HG03139 (cell line): ENCODE measurements around the gene PIAS4.

ENCODE experiments used
- ATAC-seq: cut with Tn5 transposase; IDR thresholded peaks from one replicate; pipeline ENCODE4 v1.9.1; 2021; ENCODE audit not compliant: unreplicated experiment

Gene PIAS4

GRCh38 chr19:4018775-4019504 lies 11.4 kb downstream of the PIAS4 start:
- no peak for ATAC-seq

GRCh38 chr19:4019578-4019977 lies 12.0 kb downstream of the PIAS4 start:
- ATAC-seq = no peak

GRCh38 chr19:4023600-4024398 lies 16.3 kb downstream of the PIAS4 start:
- no peak for ATAC-seq

- ATAC-seq = no peak
Observed at GRCh38 chr19:4025317-4025716, 17.8 kb downstream of the PIAS4 start.

- no peak for ATAC-seq
Observed at GRCh38 chr19:4027146-4027545, 19.6 kb downstream of the PIAS4 start.

- no peak for ATAC-seq
Observed at GRCh38 chr19:4028334-4029246, 21.1 kb downstream of the PIAS4 start.

GRCh38 chr19:4029247-4029614 lies 21.7 kb downstream of the PIAS4 start:
- no peak for ATAC-seq

- no peak for ATAC-seq
Observed at GRCh38 chr19:4030552-4030951, 23.0 kb downstream of the PIAS4 start.

- no peak for ATAC-seq
Observed at GRCh38 chr19:4030981-4031380, 23.4 kb downstream of the PIAS4 start.

- ATAC-seq = no peak
Observed at GRCh38 chr19:4031420-4031819, 23.9 kb downstream of the PIAS4 start.

GRCh38 chr19:4032436-4032835 lies 24.9 kb downstream of the PIAS4 start:
- no peak for ATAC-seq

- ATAC-seq = no peak
Observed at GRCh38 chr19:4033028-4033956, 25.8 kb downstream of the PIAS4 start.

- ATAC-seq = no peak
Observed at GRCh38 chr19:4034048-4035017, 26.8 kb downstream of the PIAS4 start.

GRCh38 chr19:4035018-4035566 lies 27.6 kb downstream of the PIAS4 start:
- no peak for ATAC-seq

- ATAC-seq = no peak
Observed at GRCh38 chr19:4035582-4035981, 28.0 kb downstream of the PIAS4 start.

- ATAC-seq = no peak
Observed at GRCh38 chr19:4036576-4037300, 29.2 kb downstream of the PIAS4 start.

- ATAC-seq = no peak
Observed at GRCh38 chr19:4037301-4037949, 29.9 kb downstream of the PIAS4 start.

- ATAC-seq = no peak
Observed at GRCh38 chr19:4038057-4038456, 30.5 kb downstream of the PIAS4 start.
